Measurements from ENCODE around the gene QPRT.
"Not testable (repeated sequence)": the region's sequence is repeated elsewhere in the genome, so short reads cannot be mapped to it uniquely, and the experiment has no call there.

Gene QPRT

GRCh38 chr16:29694384-29695195 is 15.6 kb downstream of the QPRT start:
- DNase-seq: no peak

- not testable (repeated sequence) for DNase-seq
Measured at GRCh38 chr16:29695675-29696074, 16.7 kb downstream of the QPRT start.

DNA sequence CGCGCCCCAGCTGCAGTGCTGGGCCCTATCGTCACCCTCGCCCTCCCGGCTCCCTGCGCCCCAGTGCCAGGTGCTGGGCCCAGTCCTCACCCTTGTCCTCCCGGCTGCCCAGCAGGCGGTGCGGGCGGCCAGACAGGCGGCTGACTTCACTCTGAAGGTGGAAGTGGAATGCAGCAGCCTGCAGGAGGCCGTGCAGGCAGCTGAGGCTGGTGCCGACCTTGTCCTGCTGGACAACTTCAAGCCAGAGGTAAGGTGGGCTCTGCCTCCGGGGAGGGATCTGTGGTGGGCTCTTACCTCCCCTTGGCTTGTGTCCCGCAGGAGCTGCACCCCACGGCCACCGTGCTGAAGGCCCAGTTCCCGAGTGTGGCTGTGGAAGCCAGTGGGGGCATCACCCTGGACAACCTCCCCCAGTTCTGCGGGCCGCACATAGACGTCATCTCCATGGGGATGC is 17.9 kb downstream of the QPRT start:
- no peak for DNase-seq

DNA sequence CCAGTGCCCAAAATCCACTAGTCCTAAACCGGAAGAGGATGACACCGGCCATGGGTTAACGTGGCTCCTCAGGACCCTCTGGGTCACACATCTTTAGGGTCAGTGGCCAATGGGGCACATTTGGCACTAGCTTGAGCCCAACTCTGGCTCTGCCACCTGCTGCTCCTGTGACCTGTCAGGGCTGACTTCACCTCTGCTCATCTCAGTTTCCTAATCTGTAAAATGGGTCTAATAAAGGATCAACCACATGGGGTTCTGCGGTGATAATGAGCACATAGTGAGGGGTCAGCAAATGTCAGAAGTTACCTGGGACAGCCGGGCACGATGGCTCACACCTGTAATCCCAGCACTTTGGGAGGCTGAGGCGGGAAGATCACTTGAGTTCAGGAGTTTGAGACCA is 18.4 kb downstream of the QPRT start:
- DNase-seq: no peak

DNA sequence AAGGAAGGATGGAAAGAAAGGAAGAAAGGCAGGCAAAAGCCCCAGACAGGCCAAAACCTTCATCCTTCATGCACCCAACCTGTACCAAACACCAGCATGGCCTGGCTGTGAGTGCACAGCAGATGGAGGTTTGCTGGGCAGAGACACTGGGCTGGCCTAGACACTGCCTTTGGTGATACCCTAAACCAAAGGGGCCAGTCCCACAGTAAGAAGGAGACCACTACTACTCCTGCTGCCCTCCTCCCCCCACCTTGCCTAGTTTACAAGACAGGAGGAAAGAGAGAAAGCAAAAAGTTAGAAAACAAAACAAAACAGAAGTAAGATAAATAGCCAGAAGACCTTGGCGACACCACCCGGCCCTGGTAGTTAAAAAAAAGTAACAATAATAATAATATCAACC is 19.1 kb downstream of the QPRT start:
- DNase-seq: no peak

DNA sequence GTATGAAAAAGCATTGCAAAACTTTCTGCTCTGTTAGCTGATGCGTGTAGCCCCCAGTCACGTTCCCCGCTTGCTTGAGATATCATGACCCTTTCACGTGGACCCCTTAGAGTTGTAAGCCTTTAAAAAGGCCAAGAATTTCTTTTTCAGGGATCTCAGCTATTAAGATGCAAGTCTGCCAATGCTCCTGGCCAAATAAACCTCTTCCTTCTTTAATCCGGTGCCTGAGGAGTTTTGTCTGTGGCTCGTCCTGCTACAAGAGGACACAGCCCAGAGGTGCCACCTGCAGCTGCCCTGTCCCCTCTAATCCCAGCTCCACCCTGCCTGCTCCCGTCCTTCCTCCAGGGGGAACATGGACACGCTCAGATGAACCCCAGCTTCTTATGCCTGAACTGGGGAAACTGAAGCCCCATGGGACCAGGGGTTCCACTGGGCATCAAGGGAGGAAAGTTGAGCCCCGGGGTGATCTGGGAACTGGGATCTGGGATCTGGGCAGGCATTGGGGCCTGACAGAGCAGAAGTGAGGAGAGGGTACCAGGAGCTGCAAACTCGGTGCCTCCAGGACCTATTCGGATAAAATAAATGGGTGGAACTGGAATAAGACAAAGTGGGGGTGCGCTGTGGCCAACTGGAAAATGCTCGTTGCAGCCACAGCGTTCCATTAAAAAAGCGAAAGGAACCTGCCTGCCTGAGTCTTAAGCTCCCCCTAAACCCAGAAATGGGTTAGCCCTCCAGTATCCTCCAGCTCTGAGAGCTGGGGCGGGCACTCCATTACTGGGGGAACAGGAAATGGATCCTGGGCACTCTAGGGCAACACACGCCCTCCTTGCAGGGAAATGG is 19.7 kb downstream of the QPRT start:
- no peak for DNase-seq

DNA sequence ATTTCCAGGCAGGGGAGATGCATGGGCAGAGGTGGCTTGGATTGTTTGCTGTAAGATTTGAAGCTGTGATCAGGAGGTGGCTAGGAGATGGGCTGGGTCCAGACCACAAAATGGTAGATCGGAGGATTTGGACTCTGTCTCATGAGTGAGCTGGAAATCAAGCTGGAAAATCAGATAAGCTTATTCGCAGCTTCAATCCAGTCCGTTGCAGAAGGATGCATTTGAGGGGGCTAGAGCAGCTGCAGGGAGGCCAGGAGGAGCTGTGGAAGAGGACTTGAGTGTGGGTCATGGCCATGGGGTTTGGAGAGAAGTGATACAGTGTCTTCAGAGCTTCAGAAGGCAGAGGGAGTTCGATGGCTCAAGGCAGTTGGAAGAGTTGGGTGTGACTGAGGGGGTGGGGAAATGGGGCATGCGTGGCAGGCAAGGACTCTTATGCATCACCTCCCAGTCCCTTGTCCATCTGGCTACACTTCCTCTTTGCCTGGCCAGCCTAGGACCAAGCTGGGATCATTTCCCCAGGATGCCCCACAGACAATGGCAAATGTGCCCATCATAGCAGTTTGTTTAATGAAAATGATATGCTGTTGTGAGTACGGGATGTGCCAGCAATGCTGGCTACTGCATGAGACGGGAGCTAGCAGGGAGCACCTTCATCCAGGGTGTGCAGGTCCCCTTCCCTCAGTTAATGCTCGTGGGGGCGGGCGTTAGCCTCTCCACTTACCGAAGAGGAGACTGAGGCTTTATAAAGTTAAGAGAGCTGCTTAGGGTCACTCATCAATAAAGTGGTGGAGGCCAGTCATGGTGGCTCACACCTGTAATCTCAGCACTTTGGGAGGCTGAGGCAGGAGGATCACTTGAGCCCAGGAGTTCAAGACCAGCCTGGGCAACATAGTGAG is 20.6 kb downstream of the QPRT start:
- DNase-seq: no peak

DNA sequence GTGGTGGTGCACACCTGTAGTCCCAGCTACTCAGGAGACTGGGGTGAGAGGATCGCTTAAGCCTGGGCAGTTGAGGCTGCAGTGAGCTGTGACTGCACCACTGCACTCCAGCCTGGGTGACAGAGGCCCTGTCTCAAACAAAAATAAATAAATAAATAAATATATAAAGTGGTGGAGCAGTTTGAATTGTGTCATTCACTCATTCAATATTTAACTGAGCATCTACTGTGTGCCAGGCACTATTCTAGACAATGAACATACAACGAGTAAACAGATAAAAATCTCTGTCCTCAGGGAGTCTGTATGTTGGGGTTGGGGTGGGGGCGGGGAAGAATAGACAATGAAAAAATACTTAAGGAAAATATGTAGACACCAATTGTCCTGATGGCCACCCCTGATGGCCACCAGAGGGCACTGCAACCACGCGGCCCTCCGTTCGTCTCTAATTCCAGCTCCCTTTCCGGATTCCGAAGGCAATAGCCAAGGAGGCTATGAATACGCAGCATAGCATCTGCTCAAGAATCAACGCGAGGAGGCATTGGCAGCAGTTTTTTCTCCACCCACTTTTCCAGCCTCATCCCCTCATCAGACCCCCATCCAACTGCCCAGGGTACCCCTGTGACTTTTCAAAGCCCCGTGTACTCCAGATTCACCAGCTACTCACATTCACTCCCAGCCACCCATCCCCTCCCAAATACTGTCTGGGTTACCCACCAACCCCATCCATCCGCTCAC is 21.4 kb downstream of the QPRT start:
- peak; percentile 92 for DNase-seq

GRCh38 chr16:29701214-29701555 is 22.2 kb downstream of the QPRT start:
- DNase-seq: peak; percentile 23

GRCh38 chr16:29702269-29702668 is 23.3 kb downstream of the QPRT start:
- DNase-seq: peak; percentile 10

GRCh38 chr16:29705030-29705429 is 26.1 kb downstream of the QPRT start:
- DNase-seq: no peak

- DNase-seq: not testable (repeated sequence)
Measured at GRCh38 chr16:29707160-29707559, 28.2 kb downstream of the QPRT start.

GRCh38 chr16:29708917-29709600 is 30.1 kb downstream of the QPRT start:
- no peak for DNase-seq

DNA sequence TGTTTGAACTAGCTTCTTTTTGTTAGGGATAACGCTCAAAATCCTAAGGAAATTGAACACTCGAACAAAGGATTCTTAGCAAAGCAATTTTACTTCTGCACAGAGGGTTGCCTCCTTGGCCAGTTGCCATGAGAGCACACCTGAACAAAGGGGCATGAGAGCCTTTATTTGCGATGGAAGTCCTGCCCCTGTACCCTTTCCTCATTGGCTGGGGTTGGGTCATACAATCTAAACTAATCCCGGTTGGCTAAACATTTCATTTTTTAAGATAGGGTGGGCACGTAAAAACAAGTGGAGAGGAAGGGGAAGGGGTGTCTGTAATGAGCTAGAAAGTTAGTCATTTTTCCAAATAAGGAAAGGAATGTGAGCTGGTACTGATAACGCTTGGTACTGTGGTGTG is 30.7 kb downstream of the QPRT start:
- DNase-seq: not testable (repeated sequence)

DNA sequence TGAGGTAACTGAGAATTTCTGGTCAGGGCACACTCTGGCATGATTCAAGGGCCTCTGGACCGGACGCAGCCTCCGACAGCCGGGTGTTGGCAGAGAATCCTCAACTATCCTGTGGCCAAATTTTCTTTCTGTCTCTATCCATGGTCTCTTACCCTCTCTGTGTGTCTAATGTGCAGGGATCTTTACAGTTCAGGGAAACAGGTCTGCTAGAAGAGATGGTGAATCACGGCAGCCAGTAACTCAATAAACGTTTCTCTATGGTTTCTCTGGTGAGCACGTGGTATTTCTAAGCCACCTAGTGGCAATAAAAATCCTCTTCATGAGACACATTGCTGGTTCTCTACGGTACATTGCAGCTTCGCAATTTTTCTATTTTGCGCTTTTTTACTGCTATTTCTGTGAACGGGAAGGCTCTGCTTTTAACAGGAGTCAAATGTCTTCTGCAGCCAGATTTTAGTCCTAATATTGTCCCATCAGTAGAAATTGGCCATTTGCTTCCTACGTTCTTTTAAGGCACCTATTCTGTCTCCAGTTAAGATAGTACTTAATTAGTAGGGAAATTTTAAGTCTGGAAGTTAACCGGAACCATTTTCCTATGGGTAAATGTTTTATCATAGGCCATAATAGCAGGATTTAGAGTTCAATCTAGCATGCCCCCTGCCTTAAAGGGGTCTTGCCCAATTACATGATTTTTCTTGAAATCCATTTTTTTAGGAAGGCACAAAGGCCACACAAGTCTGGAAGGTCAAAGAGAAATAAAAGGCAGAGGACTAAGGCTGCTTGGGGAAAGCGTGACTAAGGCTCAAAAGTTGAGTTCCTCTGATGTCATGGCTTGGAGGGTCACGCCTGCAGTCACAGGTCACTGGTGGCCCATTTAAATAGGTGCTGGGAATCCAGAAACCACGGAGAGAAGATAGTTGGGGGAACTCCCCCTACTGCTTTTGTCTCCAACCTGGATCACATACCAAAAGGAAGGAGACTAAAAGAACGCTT is 31.5 kb downstream of the QPRT start:
- peak; percentile 48 for DNase-seq

- DNase-seq: peak; percentile 95
Measured at GRCh38 chr16:29712809-29713208, 33.8 kb downstream of the QPRT start.

DNA sequence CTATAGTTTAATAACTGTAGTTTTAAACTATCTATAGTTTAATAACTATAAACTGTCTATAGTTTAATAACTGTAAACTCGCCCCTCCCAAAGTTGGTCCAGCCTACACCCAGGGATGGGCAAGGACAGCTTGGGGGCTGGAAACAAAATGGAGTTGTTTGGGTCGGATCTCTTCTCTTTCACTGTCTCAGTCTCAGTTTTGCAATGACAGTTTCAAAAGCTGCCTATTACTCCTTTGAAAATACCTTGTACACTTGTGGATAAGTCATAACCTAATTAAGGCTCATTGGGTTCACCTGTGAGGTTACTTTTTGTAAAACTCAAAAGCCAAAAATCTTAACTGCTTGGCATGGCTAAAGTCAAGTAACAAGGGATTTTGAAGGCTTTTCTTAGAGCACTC is 35.4 kb downstream of the QPRT start:
- no peak for DNase-seq

- peak; percentile 21 for DNase-seq
Measured at GRCh38 chr16:29714972-29715371, 36.0 kb downstream of the QPRT start.

GRCh38 chr16:29717113-29717512 is 38.1 kb downstream of the QPRT start:
- DNase-seq: no peak

DNA sequence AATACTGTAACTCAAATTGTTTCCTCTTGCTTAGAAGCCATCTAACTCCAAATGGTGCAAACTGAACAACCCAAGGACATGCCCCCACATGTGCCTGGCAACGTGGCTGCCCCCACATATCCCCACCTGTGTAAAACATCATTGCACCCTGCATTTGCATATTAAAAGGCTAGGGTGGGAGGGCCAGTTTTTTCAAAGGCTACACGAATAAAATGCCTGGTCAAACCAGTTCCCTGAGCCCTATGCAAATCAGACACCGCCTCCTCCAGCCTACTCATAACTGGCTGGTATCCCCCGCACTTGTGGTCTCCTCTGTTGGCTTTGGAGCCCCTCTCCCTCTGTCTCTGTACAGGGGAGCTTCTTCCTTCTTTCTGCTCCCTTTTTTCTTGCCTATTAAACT is 40.1 kb downstream of the QPRT start:
- no peak for DNase-seq

Data from NCI-H82 (cell line).